Frontal cortex (tissue), 4 donors: ENCODE measurements around the gene KRT31. TPM values are rescaled to one million over a fixed set of nuclear protein-coding genes. Genes with fewer than 3 reads are reported as not detected.
"Not testable (repeated sequence)": the region's sequence is repeated elsewhere in the genome, so short reads cannot be mapped to it uniquely, and the experiment has no call there.

Source experiments
- DNase-seq, 2 donors: peaks; one replicate each; pipeline ENCODE4 v3.0.0; 2012; ENCODE audit warnings: low spot score in 2 of 2
- FAIRE-seq: peaks from 2 replicates; lab custom pipeline; 2012; peaks lifted over from hg19 to GRCh38; lab: Jason Lieb, UNC
- total RNA-seq: library from RNA; depleted of rRNA; stranded (reverse); fragments of >200 nt; gene quantifications from one replicate; pipeline ENCODE4 v1.2.3, GENCODE V29; 2014
- donor health status: control.
- donor health status: control.
- donor health status: control.

Gene KRT31
- total RNA-seq, 1 donor from 2014 or later, result 1.2 TPM

- no peak for FAIRE-seq
Measured at GRCh38 chr17:41393294-41393693, 4.1 kb downstream of the KRT31 start.

DNA sequence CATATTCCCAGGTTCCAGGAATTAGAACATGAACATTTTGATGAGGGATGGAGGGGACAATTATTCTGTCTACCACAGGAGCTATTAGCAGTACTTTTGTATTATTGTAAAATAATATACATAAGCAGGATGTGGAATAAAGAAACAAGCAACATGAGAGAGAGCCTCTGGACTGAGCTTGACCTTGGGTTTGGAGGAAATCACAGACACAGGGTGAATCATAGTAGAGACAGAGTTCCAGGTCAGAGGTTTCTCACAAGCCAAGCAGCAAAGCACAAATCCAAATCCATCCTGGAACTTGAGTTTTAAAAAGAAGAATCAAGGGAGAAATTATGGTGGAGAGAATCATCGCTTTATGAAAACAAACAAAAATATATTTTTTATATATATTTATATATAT lies 5.1 kb downstream of the KRT31 start:
- DNase-seq (no peak), FAIRE-seq (no peak)

More at GRCh38 chr17:41393294-41393693, 4.1 kb downstream of the KRT31 start:
- DNase-seq, result no peak

- FAIRE-seq, result no peak
Measured at GRCh38 chr17:41391535-41391934, 5.9 kb downstream of the KRT31 start.

DNA sequence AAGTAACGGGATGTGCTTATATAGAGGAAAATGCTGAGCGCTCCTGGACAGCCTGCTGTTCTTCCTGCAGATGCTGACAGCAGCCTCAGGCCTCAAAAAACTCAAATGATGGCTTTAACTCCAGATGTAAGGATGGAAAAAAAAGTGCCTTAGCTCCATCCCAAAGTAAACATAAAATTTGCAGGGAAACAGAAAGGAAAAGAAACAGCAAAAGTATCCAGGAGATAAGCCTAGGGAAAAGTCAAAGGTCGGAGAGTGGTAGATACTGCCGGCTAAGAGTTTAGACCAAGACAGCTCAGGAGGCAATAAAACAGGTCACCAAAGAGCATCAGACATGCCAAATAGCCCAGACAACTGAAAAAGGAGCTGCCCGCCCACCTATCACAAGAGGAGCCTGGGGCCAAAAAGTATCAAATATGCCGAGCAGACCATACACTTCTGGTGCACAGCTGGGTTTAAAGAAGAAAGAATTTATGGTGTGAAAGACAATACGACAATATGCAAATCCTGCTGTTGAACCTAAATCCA lies 6.9 kb downstream of the KRT31 start:
- DNase-seq, result no peak
- no peak for FAIRE-seq

More at GRCh38 chr17:41391535-41391934, 5.9 kb downstream of the KRT31 start:
- DNase-seq, result no peak

GRCh38 chr17:41387670-41388069 lies 9.7 kb downstream of the KRT31 start:
- DNase-seq (no peak), FAIRE-seq (no peak)

DNA sequence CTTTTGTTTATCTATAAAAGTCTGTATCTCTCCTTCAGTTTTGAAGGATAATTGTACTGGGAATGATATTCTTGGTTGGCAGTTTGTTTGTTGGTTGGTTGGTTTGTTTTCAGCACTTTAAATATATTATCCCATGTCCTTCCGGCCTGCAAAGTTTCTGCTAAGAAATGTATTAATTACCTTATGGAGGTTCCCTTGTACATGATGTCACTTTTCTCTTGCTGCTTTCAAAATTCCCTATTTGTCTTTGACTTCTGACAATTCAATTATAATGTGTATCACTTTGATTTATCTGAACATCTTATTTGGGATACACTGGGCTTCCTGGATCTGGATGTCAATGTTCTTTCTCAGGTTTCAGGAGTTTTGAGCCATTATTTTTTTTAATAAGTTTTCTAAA lies 11.2 kb downstream of the KRT31 start:
- DNase-seq (no peak), FAIRE-seq (no peak)

- FAIRE-seq (no peak), DNase-seq (no peak)
Measured at GRCh38 chr17:41383690-41384089, 13.7 kb downstream of the KRT31 start.

GRCh38 chr17:41382394-41382793 lies 15.0 kb downstream of the KRT31 start:
- no peak for FAIRE-seq
- DNase-seq, result no peak

DNA sequence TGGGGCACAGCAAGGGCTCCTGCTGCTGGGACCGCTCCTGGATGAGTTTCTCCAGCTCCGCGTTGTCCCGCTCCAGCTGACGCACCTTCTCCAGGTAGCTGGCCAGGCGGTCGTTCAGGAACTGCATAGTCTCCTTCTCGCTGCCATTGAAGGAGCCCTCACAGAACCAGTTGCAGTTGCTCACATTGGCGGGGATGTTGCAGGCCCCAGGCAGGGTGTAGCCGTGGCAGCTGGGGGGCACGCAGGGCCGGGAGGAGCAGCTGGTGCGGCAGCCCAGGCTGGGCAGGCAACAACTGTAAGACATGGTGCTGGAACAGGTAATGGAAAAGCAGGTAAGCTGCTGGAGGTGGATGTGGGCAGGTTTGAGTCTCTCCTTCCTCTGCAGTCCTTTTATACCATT lies 15.5 kb downstream of the KRT31 start, which contains the start of gene KRT34:
Gene KRT34 (minus strand): TSS at position 364 of the 400 bp plus-strand sequence. CDS start 60 bp downstream, at position 304.
- not testable (repeated sequence) for FAIRE-seq, DNase-seq

DNA sequence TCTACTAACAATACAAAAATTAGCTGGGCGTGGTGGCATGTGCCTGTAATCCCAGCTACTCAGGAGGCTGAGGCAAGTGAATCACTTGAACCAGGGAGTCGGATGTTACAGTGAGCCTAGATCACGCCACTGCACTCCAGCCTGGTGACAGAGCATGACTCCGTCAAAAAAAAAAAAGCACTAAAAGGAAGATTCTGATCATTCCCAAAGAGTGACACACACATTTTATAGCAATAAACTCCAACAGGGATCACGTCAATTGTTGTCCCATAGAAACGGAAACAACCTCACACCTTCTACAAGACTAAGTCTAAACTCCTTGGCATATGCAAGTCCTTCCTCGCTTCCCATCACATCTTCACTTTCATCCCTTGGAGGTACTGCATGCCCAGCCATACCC lies 17.3 kb downstream of the KRT31 start:
- FAIRE-seq, result not testable (repeated sequence)

DNA sequence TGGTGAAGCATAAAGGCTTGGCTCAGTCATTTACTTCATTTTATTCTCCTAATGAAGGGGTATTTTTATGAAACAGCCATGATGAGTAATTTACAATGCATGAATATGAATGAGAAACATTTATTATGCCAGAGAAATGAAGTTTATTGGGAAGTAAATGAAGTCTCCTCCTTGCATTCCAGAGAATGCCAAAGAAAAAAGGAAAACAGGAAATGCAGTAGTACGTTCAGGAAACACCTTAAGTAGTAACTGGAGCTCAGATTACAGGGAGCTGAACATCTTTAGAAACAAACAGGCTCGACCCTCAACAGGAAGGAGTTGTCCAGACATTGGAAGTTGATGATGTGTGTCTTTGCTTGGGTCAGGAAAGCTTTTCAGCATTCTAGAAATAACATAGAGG lies 19.9 kb downstream of the KRT31 start:
- no peak for FAIRE-seq
- DNase-seq, result no peak

More for the DNA sequence above, 17.3 kb downstream of the KRT31 start:
- DNase-seq, result not testable (repeated sequence)

DNA sequence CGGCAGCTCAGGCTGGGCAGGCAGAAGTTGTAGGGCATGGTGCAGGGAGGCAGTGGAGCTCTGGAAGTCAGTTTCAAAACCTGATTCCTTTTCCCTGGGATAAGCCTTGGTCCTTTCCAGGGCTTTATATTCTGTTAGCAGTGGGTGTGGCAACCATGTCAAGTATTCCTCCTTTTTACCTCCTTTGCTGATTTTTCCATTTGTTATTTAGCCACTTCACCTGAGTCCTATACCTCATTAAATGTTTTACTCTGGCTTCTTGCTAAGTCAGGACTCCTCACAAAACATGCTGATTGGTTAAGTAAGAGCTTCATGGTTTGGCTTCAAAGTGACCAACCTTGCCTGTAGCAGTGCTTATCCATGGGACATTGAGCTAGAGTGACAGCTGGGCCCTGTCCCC lies 27.7 kb downstream of the KRT31 start, which contains the start of gene KRT33B:
Gene KRT33B (minus strand): TSS at position 101 of the 400 bp plus-strand sequence. CDS start 63 bp downstream, at position 38.
- FAIRE-seq (no peak), DNase-seq (no peak)

GRCh38 chr17:41369023-41369422 lies 28.4 kb downstream of the KRT31 start:
- FAIRE-seq, result no peak
- DNase-seq, result no peak

GRCh38 chr17:41367426-41368075 lies 29.9 kb downstream of the KRT31 start:
- FAIRE-seq (no peak), DNase-seq (no peak)

- FAIRE-seq (no peak), DNase-seq (no peak)
Measured at GRCh38 chr17:41366070-41366469, 31.3 kb downstream of the KRT31 start.

- DNase-seq (no peak), FAIRE-seq (no peak)
Measured at GRCh38 chr17:41363881-41364280, 33.5 kb downstream of the KRT31 start.

DNA sequence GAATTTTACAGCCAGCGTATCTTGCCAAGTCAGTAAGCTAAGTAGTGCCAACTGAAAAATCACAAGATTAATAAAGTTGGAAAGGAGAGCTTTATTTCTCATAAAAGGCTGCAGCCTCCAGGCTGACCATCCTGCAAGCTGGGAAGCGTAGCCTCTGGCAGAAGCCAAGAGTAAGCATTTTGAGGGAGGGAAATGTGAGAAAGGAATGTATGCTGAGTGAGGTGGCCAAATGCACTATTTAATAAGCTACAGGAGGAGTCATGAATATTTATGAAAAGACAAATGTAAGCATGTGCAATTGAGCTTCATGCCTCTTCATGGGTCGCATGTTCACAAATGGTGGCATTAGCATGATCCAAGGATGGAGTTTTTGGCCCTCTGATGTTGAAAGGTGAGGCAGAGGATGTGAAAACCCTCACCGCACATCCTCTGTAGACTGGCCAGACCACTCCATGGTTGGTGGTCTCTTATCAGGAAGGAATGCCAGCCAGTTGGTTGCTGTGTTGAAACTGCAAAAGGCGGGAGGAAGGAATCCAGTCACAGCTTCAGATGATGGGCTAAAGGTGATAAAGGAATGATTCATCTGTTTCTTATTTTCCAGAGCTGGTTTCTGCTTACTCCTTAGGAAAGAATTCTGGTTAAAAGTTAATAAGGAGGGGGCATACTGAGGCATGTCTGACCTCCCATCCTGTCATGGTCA lies 37.0 kb downstream of the KRT31 start:
- DNase-seq, result no peak

GRCh38 chr17:41354536-41354935 lies 42.9 kb downstream of the KRT31 start:
- DNase-seq, result no peak
- no peak for FAIRE-seq

More for the DNA sequence above, 37.0 kb downstream of the KRT31 start:
- FAIRE-seq, result no peak

- FAIRE-seq (no peak), DNase-seq (no peak)
Measured at GRCh38 chr17:41352597-41353366, 44.6 kb downstream of the KRT31 start.

DNA sequence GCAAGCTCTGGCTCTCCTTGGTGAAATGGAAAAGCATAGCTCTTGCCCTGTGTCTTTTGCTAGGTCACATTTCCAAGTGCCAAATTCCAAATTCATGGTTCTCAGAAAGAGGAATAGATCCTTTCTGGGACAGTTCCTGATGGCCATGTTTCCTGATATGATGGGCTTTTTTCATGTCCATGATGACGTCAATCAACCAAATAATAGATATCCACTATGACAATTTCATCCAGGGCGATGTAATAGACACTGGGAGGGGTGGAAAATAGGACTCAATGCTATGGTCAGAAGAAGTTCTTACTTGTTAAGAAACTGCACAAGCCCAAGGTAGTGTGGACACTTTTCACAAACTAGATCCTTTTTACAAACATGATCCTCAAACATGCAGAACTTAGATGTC lies 46.2 kb downstream of the KRT31 start:
- DNase-seq, result no peak
- FAIRE-seq, result no peak
